Middle frontal gyrus (tissue), 1 donor: Measurements from ENCODE around the gene CYP27C1.

Source experiments
- DNase-seq: peaks from one replicate; pipeline ENCODE4 v3.0.0-alpha.2; 2015; ENCODE audit warnings: low spot score; ENCODE audit errors: extremely low spot score

The CYP27C1 gene

DNA sequence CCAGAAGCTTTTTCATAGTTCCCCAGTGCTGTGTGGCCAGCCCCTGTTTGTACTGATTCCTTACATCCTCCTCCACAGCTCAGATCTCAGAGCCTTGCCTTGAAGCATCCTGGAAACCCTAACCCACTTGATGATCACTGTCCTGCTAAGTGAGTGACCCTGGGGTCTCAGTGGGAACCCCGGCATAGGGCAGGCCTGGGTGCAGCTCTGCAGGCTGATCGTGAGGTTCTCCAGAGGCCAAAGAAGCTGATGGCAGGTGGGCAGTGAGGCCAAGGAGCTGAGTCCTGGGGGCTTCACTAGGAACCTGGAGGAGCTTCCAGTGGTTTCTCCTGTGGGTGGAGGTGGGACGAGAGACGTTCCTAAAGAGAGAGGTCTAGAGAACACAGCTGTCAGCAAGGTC is 65.7 kb downstream of the CYP27C1 start:
- DNase-seq = no peak

DNA sequence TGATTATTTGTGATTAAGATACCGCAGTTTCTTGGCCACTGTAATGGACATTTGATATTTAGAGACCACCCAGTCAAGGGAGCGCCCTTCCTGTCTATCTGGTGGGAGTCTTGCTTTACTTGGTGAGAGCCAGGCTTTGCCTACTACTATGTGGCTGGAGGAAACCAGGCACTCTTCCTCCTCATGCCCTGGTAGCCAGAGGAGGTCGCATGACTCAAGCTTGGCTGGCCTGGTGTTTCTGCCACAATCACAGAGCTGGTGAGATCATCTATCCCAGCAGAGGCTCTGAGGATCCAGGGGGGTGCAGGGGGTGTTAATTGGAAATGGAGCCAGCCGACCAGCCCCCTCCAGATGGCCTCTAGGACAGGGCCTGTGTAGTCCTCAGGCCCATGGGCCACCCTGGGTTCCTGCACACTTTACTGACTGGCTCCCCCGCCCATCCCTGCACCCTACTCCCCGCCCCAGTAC is 66.4 kb downstream of the CYP27C1 start:
- DNase-seq = no peak

DNA sequence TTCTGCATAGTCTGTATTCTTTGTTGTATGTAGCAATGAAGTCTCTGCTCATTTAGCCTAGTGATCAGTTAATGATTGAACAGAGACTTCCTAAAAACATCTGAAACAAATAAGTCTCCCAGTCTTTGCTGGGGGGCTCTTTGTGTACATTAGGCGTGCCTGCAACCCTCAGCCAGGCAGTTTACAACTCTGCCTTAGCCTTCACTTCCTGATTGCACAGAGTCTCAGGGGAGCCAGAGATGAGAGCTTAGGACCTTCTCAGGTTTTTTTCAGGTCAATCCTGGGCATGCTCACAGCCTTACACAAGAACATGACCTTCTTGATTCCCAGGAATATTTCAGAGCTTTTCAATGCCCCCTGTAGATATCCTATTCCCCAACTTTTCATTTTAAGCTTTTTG is 69.1 kb downstream of the CYP27C1 start:
- DNase-seq = no peak

DNA sequence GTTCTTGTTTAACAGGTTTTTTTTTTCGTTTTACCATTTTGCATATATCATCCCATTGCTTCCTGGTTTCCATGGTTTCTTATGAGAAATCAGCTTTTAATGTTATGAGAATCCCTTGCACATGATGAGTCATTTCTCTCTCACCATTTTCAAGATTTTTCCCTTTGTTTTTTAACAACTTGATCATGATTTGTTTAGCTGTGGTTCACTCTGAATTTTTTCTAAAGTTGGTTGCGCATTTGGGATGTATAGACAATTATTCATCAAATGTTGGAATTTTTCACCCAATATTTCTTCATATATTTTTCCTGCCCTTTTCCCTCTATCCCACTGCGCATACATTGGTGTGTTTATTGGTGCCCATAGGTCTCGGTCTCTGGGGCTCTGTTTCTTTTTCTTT is 70.7 kb downstream of the CYP27C1 start:
- DNase-seq = no peak

DNA sequence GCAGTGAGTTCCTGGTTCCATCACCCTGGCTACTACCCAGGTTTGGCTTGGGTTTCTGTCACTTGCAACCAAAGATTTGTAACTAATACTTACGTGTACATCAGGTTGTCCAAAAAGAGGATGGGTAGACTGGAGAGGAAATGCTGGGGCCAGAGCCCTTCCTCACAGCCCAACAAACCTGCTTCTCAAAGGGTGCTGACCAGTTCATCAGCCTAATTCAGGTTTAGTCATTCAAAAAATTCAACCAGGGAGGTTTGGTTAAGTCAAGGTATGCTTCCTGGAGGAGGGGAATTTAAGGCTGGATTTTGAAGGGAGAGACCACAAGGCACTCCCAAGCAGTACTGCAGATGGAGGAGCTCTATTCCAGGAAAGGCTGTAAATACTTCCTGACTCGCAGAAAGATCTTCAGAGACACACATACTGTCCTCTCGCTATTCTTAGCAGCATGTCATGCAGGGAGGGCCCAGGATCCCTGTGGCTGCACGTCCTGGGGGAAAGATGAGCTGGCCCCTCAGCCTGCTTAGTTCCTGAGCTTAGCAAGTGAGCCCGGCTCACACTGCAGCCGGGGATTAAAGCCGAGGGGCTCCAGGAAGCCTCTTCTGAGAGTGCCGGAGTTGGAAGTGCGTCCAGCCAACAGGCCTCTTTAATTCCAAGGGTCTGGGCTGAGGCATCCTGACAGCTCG is 73.1 kb downstream of the CYP27C1 start:
- DNase-seq = no peak

DNA sequence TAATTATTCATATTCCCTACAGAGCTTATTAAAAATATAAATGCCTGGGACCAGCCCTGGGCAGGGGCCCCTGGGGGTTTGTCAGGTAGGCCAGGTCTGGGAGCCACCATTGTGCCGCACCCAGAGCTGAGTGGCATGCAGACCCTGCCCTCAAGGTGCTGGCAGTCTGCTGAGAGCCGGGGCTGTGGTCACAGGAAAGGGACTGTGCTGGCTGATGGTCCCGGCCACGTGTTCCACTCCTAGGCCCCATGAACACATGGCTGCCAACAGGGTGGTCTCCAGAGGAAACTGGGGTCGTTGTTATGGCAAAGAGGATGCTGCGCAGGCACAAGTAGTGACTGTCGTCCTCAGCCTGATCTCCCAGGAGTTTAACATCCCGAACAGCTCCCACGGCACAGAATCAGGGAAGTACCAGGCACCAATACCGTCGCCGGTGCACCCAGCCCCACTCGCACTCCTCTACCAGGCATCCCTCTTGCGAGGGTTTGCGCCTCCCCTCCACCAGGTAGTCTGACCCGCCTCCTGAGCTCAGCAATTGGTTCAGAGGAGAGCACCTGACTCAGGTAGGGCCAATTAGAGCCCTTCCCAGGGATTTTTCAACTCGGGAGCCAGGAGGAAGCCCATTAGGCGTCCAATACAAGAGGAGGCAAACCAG is 73.9 kb downstream of the CYP27C1 start:
- DNase-seq = no peak

DNA sequence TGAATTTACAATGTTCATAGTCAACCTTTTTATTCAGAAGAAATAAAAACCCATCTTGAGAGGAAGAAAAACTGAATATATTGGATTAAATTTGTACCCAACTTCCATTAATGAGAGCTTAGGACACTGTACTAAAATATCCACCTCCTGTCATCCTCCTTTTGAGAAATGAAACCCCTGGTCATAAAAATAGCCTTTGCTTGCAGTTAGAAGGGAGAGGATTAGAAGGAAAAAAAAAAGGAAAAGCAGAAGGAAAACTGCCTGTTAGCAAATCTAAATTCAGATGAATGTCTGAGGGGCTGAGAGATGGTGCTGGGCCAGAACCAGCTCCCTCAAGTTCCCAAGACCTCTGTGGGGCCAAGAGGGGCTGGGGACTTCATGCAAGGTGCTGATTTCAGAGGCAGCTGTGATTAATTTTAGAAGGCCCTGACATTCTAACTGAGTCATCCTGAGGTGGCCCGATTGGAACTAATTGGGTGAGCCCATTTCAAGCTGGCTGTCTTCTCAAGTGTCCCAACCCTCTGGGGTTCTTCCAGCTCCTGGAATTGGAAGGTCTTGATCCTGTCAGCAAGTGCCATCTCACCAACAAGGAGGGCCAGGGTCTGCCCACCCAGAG is 74.7 kb downstream of the CYP27C1 start:
- DNase-seq = no peak

DNA sequence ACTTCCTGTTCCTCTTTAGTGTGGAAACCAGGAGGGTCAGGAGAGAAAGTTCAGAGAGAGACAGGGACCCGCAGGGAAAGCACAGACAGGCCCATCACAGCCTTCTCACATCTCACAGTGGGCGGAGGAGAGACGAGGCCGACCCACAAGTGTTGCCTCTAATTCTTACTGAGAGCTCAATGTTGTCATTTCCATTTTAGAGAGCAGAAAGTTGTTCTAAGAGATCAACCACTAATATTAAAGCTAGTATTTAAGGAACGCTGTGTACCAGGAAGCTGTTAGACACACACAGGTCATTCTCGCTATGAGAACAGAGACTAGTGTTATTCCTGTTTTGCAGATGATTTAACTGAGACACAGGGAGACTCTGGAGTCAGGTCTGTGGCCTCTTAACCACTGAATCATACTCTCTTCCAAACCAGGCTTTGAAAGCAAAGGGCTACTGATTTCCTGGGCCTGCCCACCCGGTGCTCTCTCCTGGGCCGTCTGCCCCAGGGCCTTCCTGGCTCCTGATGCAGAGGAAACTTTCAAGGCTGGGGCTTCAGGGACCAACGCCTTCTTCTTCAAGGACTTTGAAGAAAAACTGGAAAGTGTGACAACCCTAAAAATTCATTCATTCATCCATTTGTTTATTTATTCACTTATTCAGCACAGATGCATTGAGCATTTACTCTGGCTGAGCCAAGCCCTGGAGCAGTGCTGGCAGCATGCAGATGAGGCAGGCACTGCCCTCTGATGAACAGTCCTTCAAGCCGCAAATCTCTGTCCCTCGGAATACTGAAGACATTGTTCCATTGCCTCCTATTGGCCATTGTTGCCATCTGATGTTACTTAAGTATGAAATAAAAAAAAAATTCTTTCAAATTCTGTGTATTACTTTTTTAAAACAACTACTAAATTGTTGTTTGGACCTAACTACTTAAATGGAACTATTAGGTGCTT is 76.0 kb downstream of the CYP27C1 start:
- DNase-seq = no peak

DNA sequence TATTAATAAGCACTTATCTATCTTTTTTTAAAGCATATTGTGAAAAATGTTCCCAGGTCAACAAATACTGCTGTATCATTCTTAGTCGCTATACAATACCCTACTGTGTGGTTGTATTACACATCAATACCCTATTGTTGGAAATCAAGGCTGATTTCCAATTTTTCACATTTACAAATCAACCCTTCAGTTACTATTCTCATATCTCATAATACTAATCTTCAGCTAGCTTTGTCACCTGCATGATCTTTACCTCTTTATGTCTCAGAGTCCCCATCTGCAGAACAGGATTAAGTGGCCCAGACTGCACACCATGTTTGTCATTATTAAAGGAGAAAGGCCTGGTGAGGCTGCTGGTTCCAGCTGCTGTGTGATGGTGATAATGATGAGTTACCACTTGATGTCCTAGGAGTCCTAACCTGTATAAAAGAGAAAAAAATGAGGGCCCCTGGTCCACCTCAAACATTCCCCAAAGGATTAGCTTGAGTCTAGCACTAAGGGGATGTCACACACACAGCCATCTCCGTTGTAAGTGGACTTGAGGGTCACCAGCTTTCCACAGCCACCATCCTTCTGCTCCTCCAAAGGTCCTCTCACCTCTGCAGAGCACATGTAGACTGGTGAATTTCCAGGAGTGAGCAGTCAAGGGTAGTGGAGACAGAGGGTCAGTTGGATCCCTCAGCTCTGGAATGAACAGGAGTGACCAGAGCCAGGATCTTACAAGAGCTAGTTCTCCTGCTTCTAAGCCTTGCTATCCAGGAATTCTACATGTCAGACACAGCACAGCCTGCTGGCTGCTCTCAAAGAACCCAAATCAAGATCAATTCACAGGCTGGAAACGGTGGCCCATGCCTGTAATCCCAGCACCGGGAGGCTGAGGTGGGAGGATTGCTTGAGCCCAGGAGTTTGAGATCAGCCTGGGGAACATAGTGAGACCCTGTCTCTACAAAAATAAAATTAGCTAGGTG is 77.2 kb downstream of the CYP27C1 start:
- DNase-seq = no peak

DNA sequence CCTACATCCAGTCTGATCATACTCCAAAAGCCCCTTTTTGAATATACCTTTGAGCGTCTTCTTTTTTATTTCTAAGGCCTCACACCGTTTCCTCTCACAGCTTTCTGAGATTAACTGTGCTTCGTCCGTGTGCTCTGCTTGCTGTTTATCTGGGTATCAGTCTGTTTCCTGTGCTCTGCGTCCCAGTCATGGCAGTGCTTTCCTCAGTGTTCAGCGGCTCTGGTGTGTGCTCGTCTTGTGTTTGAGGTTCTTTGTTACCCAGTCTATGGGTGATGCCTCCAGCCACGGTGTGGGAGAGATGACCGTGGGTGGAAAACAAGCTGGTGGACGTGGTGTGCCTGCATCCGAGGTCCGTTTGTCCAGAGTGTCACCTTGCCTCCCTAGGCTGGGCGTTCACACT is 79.6 kb downstream of the CYP27C1 start:
- DNase-seq = no peak

DNA sequence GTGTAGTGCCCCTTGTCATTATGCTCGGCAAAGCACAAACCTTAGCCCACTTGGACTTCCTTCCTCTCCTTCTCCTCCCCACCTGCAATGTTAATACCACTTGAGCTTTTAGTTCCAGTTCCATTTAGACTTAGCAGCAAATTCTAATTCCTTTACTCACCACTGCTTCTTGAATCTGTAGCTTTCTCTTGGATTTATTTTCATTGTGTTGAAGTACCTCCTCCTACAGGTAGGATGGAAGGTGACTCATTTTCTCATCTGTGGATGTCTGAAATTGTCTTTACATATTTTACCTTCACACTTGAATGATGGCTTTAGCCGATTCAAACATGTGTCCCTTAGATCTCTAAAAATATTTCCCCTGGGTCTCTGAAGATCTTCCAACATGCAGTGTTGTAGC is 80.3 kb downstream of the CYP27C1 start:
- DNase-seq = no peak

DNA sequence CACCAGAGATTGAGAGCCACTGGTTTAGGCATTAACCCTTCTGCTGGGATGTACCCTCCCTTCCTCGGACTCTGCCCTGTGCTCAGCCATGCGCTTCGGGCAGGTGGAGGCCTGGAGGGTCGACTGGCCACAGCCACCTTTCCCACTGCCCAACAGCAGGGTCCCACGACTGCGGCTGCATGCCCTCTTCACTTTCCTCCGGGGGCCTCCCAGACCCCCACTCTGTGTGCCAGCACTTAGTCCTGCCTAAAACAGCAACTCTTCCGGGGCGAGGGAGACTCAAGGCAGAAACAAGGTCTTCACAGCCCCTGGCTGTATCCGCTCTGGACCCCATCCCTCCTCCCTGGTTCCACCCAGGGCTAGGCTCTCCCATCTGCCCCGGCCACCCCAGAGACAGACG is 81.8 kb downstream of the CYP27C1 start:
- DNase-seq = no peak

DNA sequence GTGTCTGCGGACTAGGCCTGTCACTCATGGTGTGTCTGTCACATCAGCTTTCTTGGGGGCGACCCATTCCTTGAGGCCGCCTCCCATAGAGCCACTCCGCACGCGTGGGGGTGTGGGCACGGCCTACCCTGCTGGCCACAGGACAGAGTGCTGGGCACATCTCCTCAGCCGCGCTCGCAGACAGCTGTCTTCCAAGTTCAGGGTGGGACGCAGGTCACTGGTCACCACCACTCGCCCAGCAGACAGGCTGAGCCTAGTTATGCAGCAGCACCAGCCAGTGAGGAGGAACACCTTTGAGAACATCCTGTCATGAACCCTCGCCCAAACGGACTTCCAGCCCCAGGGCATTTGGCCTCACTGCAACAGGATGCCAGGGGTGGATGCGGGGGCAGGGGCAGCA is 82.4 kb downstream of the CYP27C1 start:
- no peak for DNase-seq

DNA sequence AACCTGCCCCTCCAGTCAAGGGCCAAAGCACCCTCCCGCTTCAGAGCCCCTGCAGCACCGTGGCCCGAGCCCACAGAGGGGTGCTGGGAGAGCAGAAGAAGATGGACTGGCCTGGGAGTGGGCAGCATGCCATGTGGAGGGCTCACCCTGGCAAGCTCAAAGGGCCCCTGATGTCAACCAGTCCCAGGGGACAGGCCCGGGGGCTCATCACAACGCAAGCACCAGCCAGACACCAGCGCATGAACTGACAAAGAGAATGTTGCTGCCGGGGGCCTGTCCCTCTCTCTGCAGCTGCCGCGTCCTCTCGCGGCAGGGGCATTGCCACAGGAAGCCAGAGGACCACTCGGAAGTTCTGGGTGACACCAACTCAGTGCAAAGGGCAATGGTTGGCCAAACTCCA is 82.9 kb downstream of the CYP27C1 start:
- no peak for DNase-seq

DNA sequence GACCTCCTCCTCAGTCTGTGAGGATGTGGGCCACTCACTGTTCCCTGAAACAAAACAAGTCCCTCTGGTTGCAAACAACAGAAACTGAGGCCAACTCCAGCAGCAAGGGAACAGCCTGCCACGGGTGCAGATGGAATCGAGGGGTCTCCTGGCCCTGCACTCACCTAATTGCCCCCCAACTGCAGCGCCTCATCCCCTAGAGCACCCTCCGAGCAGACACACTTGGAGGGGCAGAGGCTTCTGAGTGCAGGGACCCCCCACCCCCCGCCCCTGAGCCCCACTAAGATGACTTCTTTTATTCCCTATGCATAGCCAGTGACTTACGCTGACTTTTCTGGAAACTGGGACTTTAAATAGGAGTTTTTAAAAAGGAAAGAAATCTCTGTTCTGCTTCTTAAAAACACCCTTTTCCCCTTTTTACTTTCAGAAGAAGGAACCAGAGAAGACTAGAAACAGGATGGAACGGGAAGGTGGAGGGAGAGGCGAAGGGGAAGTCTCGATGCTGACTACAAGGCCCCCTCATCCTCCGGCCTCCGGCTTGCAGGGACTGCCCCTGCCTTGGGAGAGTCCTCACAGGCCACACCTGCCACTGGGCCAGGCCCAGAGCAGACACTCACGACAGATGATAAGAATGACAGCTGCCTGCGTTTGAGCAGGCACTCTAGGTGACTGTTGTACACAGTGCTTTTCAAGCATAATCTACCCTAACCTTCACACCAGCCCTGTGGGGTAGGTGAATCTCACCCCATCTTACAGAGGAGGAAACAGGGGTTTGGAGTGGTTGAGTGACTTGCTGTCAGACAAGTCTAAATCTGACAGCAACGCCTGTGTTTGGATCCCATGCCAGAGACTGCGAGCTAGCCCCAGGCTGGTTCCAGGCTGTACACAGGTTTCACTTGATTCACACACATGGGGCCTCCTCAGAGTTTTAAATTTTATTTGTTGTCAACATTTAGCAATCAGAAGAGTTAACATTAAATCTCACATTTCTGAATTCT is 85.0 kb downstream of the CYP27C1 start:
- no peak for DNase-seq

DNA sequence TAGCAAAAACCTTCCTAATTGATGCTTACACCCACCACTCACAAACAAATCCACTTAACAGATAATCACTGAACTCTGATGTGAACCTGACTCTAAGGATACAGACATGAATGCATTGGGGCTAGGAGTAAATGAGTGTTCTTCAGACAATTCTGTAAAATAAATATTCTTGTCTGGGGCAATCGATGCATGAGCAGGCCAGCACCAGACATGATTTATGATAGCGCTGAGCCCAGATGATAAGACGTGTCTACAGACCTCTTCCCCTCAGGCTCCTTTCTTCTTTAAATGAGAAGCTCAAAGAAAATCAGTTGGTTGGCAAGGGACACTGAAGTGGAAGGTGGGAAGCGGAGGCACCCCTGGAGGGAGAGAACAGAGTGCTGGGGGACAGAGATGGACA is 85.9 kb downstream of the CYP27C1 start:
- DNase-seq = no peak
